Prostate gland (tissue), 2 donors: ENCODE measurements around the gene JMJD1C.

Source experiments
- POLR2A ChIP-seq: fragments of 450-650 bp; IDR thresholded peaks from one replicate; pipeline ENCODE4 v1.6.1; 2016; ENCODE audit warnings: antibody characterized with exemption, mild to moderate bottlenecking
- TF ChIP-seq, protein P1 (sequence below), 4 experiments: fragments of 200-600 bp in 2 of 4; fragments of 450-650 bp in 2 of 4; sonication (generic) in 2 of 4; IDR thresholded peaks; 1 replicate in 3 of 4; 2 replicates in 1 of 4; pipeline ENCODE4 v1.5.1; 2016 to 2019; ENCODE audit warnings: antibody characterized with exemption in 4 of 4, mild to moderate bottlenecking in 2 of 4, moderate library complexity in 2 of 4

DNA sequence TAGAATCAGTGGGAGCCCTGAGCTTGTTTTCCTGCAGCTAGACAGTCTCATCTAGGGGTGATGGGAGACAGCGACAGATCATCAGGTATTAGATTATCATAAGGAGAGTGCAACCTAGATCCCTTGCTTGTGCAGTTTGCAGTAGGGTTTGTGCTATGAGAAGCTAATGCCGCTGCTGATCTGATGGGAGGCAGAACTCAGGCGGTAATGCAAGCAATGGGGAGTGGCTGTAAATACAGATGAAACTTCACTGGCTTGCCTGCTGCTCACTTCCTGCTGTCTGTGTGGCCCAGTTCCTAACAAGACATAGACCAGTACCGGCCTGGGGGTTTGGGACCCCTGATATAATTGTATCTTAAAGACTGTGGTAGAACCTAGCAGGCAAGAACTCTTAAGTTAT lies 315.0 kb downstream of the JMJD1C start:
- TF ChIP-seq, protein P1, sequence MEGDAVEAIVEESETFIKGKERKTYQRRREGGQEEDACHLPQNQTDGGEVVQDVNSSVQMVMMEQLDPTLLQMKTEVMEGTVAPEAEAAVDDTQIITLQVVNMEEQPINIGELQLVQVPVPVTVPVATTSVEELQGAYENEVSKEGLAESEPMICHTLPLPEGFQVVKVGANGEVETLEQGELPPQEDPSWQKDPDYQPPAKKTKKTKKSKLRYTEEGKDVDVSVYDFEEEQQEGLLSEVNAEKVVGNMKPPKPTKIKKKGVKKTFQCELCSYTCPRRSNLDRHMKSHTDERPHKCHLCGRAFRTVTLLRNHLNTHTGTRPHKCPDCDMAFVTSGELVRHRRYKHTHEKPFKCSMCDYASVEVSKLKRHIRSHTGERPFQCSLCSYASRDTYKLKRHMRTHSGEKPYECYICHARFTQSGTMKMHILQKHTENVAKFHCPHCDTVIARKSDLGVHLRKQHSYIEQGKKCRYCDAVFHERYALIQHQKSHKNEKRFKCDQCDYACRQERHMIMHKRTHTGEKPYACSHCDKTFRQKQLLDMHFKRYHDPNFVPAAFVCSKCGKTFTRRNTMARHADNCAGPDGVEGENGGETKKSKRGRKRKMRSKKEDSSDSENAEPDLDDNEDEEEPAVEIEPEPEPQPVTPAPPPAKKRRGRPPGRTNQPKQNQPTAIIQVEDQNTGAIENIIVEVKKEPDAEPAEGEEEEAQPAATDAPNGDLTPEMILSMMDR (IDR thresholded peaks at IDR 0.05), result no peak
- no peak for TF ChIP-seq POLR2A
